Skeletal muscle tissue (tissue), 4 donors: ENCODE results near the gene HMSD. TPM values are rescaled to one million over a fixed set of nuclear protein-coding genes. Genes with fewer than 3 reads are reported as not detected.

Experiments
- H3K27ac ChIP-seq: one replicate; pipeline ENCODE4 v1.7.0; 2013; ENCODE audit warnings: mild to moderate bottlenecking, low read depth, low read length, inconsistent platforms
- H3K27me3 ChIP-seq, 3 donors: one replicate each; pipeline ENCODE4 v1.7.0; 2013; ENCODE audit warnings: low read length in 3 of 3; ENCODE audit not compliant: control insufficient read depth in 3 of 3, insufficient read depth in 3 of 3
- H3K36me3 ChIP-seq, 3 donors: one replicate each; pipeline ENCODE4 v1.7.0; 2013; ENCODE audit warnings: low read length in 3 of 3; ENCODE audit not compliant: control insufficient read depth in 3 of 3, insufficient read depth in 3 of 3
- H3K4me1 ChIP-seq, 3 donors: one replicate each; pipeline ENCODE4 v1.7.0; 2013; ENCODE audit warnings: low read length in 3 of 3, mild to moderate bottlenecking in 3 of 3; ENCODE audit not compliant: control insufficient read depth in 3 of 3, insufficient read depth in 3 of 3
- H3K4me3 ChIP-seq, 3 donors: one replicate each; pipeline ENCODE4 v1.7.0; 2013; ENCODE audit warnings: low read length in 3 of 3
- H3K9ac ChIP-seq, 3 donors: one replicate each; pipeline ENCODE4 v1.7.0; 2013; ENCODE audit warnings: low read length in 3 of 3, mild to moderate bottlenecking in 3 of 3, moderate library complexity in 2 of 3, low read depth in 1 of 3
- H3K9me3 ChIP-seq, 3 donors: one replicate each; pipeline ENCODE4 v1.7.0; 2013; ENCODE audit warnings: low read length in 3 of 3; ENCODE audit not compliant: control insufficient read depth in 3 of 3
- total RNA-seq: library from RNA; depleted of rRNA; stranded (reverse); fragments of >200 nt; gene quantifications from one replicate; pipeline ENCODE4 v1.2.3, GENCODE V29; 2014
- donor health status: Osteomylitis.

HMSD gene
- total RNA-seq, 1 donor from 2014 or later, result not detected

GRCh38 chr18:63951302-63951705 is 2.2 kb downstream of the HMSD start:
- Histone ChIP-seq H3K9me3 (no peaks in the 10 kb centered on the region), H3K36me3 (no peaks in the 10 kb centered on the region), H3K4me3 (no peak overlapping the region), H3K4me1 (peaks cover 0 to 4% (median 3%) of the 10 kb centered on the region in 3 donors), H3K9ac (no peak overlapping the region), H3K27ac (no peak overlapping the region), H3K27me3 (peaks cover 6 to 7% (median 7%) of the 10 kb centered on the region in 3 donors)

GRCh38 chr18:63953811-63954210 is 4.7 kb downstream of the HMSD start:
- Histone ChIP-seq H3K27me3 (peaks cover 7 to 11% (median 9%) of the 10 kb centered on the region in 3 donors), H3K27ac (no peak overlapping the region), H3K36me3 (no peaks in the 10 kb centered on the region), H3K4me3 (no peak overlapping the region), H3K4me1 (peaks cover 0 to 4% (median 2%) of the 10 kb centered on the region in 3 donors), H3K9me3 (no peaks in the 10 kb centered on the region), H3K9ac (no peak overlapping the region)

- H3K4me1 ChIP-seq, result no peaks in the 10 kb centered on the region
- no peaks in the 10 kb centered on the region for H3K36me3 ChIP-seq
- peaks cover 7 to 11% (median 9%) of the 10 kb centered on the region in 3 donors for H3K27me3 ChIP-seq
- no peak overlapping the region for H3K4me3 ChIP-seq
- no peak overlapping the region for H3K9ac ChIP-seq
- no peaks in the 10 kb centered on the region for H3K9me3 ChIP-seq
- H3K27ac ChIP-seq, result no peak overlapping the region
These were observed 7.7 kb downstream of the HMSD start for GRCh38 chr18:63956755-63957154.

GRCh38 chr18:63960891-63961290 is 11.8 kb downstream of the HMSD start:
- no peaks in the 10 kb centered on the region for H3K9me3 ChIP-seq
- H3K9ac ChIP-seq, result no peak overlapping the region
- H3K27me3 ChIP-seq, result peaks cover under 1 to 12% (median 10%) of the 10 kb centered on the region in 3 donors
- no peaks in the 10 kb centered on the region for H3K36me3 ChIP-seq
- H3K27ac ChIP-seq, result no peak overlapping the region
- H3K4me1 ChIP-seq, result no peaks in the 10 kb centered on the region
- H3K4me3 ChIP-seq, result no peak overlapping the region

GRCh38 chr18:63961435-63961980 is 12.4 kb downstream of the HMSD start:
- Histone ChIP-seq H3K27ac (no peak overlapping the region), H3K36me3 (no peaks in the 10 kb centered on the region), H3K9me3 (no peaks in the 10 kb centered on the region)

GRCh38 chr18:63962137-63962536 is 13.0 kb downstream of the HMSD start:
- H3K4me3 ChIP-seq, result no peak overlapping the region
- H3K9ac ChIP-seq, result no peak overlapping the region
- no peaks in the 10 kb centered on the region for H3K36me3 ChIP-seq
- no peaks in the 10 kb centered on the region for H3K4me1 ChIP-seq
- H3K9me3 ChIP-seq, result no peaks in the 10 kb centered on the region
- H3K27ac ChIP-seq, result no peak overlapping the region
- H3K27me3 ChIP-seq, result peaks cover 0 to 6% (median 4%) of the 10 kb centered on the region in 3 donors

More at GRCh38 chr18:63961435-63961980, 12.4 kb downstream of the HMSD start:
- H3K4me3 ChIP-seq, result no peak overlapping the region
- peaks cover 0 to 9% (median 8%) of the 10 kb centered on the region in 3 donors for H3K27me3 ChIP-seq
- H3K9ac ChIP-seq, result no peak overlapping the region
- no peaks in the 10 kb centered on the region for H3K4me1 ChIP-seq

- Histone ChIP-seq H3K4me1 (no peaks in the 10 kb centered on the region), H3K4me3 (no peak overlapping the region), H3K36me3 (no peaks in the 10 kb centered on the region), H3K9ac (no peak overlapping the region), H3K27ac (no peak overlapping the region), H3K27me3 (peaks cover 0 to 6% (median 4%) of the 10 kb centered on the region in 3 donors), H3K9me3 (no peaks in the 10 kb centered on the region)
These were observed 14.6 kb downstream of the HMSD start for GRCh38 chr18:63963615-63964256.

- no peak overlapping the region for H3K9ac ChIP-seq
- H3K9me3 ChIP-seq, result no peaks in the 10 kb centered on the region
- H3K27ac ChIP-seq, result no peak overlapping the region
- peaks cover 4% of the 10 kb centered on the region in 3 donors for H3K4me1 ChIP-seq
- H3K36me3 ChIP-seq, result no peaks in the 10 kb centered on the region
- peaks cover 0 to 6% (median 4%) of the 10 kb centered on the region in 3 donors for H3K27me3 ChIP-seq
- no peak overlapping the region for H3K4me3 ChIP-seq
These were observed 15.8 kb downstream of the HMSD start for GRCh38 chr18:63964908-63965307.

GRCh38 chr18:63965716-63966330 is 16.7 kb downstream of the HMSD start:
- no peak overlapping the region for H3K9ac ChIP-seq
- H3K27ac ChIP-seq, result no peak overlapping the region
- no peak overlapping the region for H3K4me3 ChIP-seq
- H3K4me1 ChIP-seq, result peaks cover 4 to 6% (median 5%) of the 10 kb centered on the region in 3 donors
- H3K27me3 ChIP-seq, result peaks cover 0 to 6% (median 4%) of the 10 kb centered on the region in 3 donors
- no peaks in the 10 kb centered on the region for H3K9me3 ChIP-seq
- H3K36me3 ChIP-seq, result no peaks in the 10 kb centered on the region
